GM03348 (cell line): ENCODE results near the gene TIMM13.
A peak's percentile ranks its signal among the peaks of the same experiment; 100 is the strongest.
"Not testable (repeated sequence)": the region's sequence is repeated elsewhere in the genome, so short reads cannot be mapped to it uniquely, and the experiment has no call there.

Experiments used
- DNase-seq: peaks from one replicate; pipeline ENCODE4 v3.0.0; 2012; ENCODE audit warnings: low spot score

Gene TIMM13

GRCh38 chr19:2415281-2415972, 12.0 kb downstream of the TIMM13 start:
- no peak for DNase-seq

- no peak for DNase-seq
These were observed 13.8 kb downstream of the TIMM13 start for GRCh38 chr19:2413629-2414028.

- no peak for DNase-seq
These were observed 14.2 kb downstream of the TIMM13 start for GRCh38 chr19:2413159-2413558.

- DNase-seq: no peak
These were observed 14.9 kb downstream of the TIMM13 start for GRCh38 chr19:2412449-2412848.

- DNase-seq: no peak
These were observed 15.7 kb downstream of the TIMM13 start for GRCh38 chr19:2411709-2412108.

- no peak for DNase-seq
These were observed 17.4 kb downstream of the TIMM13 start for GRCh38 chr19:2410023-2410422.

- no peak for DNase-seq
These were observed 18.0 kb downstream of the TIMM13 start for GRCh38 chr19:2409352-2409912.

GRCh38 chr19:2408247-2408646, 19.1 kb downstream of the TIMM13 start:
- no peak for DNase-seq

- no peak for DNase-seq
These were observed 27.8 kb downstream of the TIMM13 start for GRCh38 chr19:2399582-2399981.

GRCh38 chr19:2398735-2399305, 28.6 kb downstream of the TIMM13 start:
- DNase-seq: no peak

- not testable (repeated sequence) for DNase-seq
These were observed 30.2 kb downstream of the TIMM13 start for GRCh38 chr19:2397173-2397572.

GRCh38 chr19:2395293-2395829, 32.0 kb downstream of the TIMM13 start:
- not testable (repeated sequence) for DNase-seq

- DNase-seq: no peak
These were observed 32.7 kb downstream of the TIMM13 start for GRCh38 chr19:2394442-2395292.

GRCh38 chr19:2394054-2394441, 33.3 kb downstream of the TIMM13 start:
- DNase-seq: no peak

- not testable (repeated sequence) for DNase-seq
These were observed 34.5 kb downstream of the TIMM13 start for GRCh38 chr19:2392899-2393298.

- no peak for DNase-seq
These were observed 35.0 kb downstream of the TIMM13 start for GRCh38 chr19:2392366-2392765.

GRCh38 chr19:2391118-2391725, 36.2 kb downstream of the TIMM13 start:
- DNase-seq: peak; percentile 83

GRCh38 chr19:2389594-2389993, 37.8 kb downstream of the TIMM13 start:
- DNase-seq: no peak

GRCh38 chr19:2387367-2388288, 39.8 kb downstream of the TIMM13 start:
- DNase-seq: no peak

- peak; percentile 89 for DNase-seq
These were observed 42.2 kb downstream of the TIMM13 start for GRCh38 chr19:2385053-2385721.
